Type B pancreatic cell (in vitro differentiated cells): ENCODE data around the gene EDC3. TPM values are rescaled to one million over a fixed set of nuclear protein-coding genes. Genes with fewer than 3 reads are reported as not detected.

Experiments used
- DNase-seq: peaks from one replicate; pipeline ENCODE4 v3.0.0; 2021; ENCODE audit warnings: mixed read lengths; ENCODE audit not compliant: unreplicated experiment; ENCODE audit errors: extremely low spot score
- H3K27ac Mint-ChIP-seq: 2 replicates; pipeline ENCODE4 v1.8.0; 2021; ENCODE audit warnings: mild to moderate bottlenecking, mixed read lengths
- H3K27me3 Mint-ChIP-seq: 2 replicates; pipeline ENCODE4 v1.8.0; 2021; ENCODE audit warnings: mixed read lengths
- H3K36me3 Mint-ChIP-seq: 2 replicates; pipeline ENCODE4 v1.8.0; 2021; ENCODE audit warnings: mixed read lengths
- H3K4me1 Mint-ChIP-seq: one replicate; pipeline ENCODE4 v1.8.0; 2021; ENCODE audit warnings: mixed read lengths; ENCODE audit not compliant: unreplicated experiment
- H3K4me3 Mint-ChIP-seq: 2 replicates; pipeline ENCODE4 v1.8.0; 2021; ENCODE audit warnings: mild to moderate bottlenecking, mixed read lengths
- H3K9me3 Mint-ChIP-seq: 2 replicates; pipeline ENCODE4 v1.8.0; 2021; ENCODE audit warnings: mixed read lengths
- CTCF ChIP-seq: fragments of 200-600 bp; sonication (generic); conservative IDR thresholded peaks from 2 replicates; pipeline ENCODE4 v1.5.0; 2021; ENCODE audit warnings: antibody characterized with exemption, mild to moderate bottlenecking
- total RNA-seq: library from RNA; stranded (reverse); gene quantifications from 2 replicates; pipeline ENCODE4 v1.2.1, GENCODE V29; 2021; ENCODE audit warnings: low replicate concordance

Gene EDC3
- total RNA-seq, 1 donor from 2014 or later, result 72.3 TPM

- Mint-ChIP-seq H3K4me3 (no peak overlapping the region), H3K9me3 (no peaks in the 10 kb centered on the region), H3K27ac (peak overlapping the region; percentile 36), H3K4me1 (peaks cover 15% of the 10 kb centered on the region), H3K27me3 (no peaks in the 10 kb centered on the region), H3K36me3 (peaks cover 40% of the 10 kb centered on the region)
- DNase-seq, result no peak
- TF ChIP-seq CTCF, result no peak
Measured at GRCh38 chr15:74636984-74637383, 58.8 kb downstream of the EDC3 start.

GRCh38 chr15:74635228-74635627 is 60.6 kb downstream of the EDC3 start:
- H3K36me3 Mint-ChIP-seq, result peaks cover 34% of the 10 kb centered on the region
- no peak for DNase-seq
- no peaks in the 10 kb centered on the region for H3K9me3 Mint-ChIP-seq
- peak; percentile 94 for TF ChIP-seq CTCF
- no peak overlapping the region for H3K27ac Mint-ChIP-seq
- peaks cover 5% of the 10 kb centered on the region for H3K4me1 Mint-ChIP-seq
- H3K4me3 Mint-ChIP-seq, result no peak overlapping the region
- H3K27me3 Mint-ChIP-seq, result no peaks in the 10 kb centered on the region

- Mint-ChIP-seq H3K27me3 (no peaks in the 10 kb centered on the region), H3K9me3 (no peaks in the 10 kb centered on the region), H3K36me3 (peaks cover 34% of the 10 kb centered on the region), H3K27ac (no peak overlapping the region), H3K4me3 (no peak overlapping the region), H3K4me1 (peaks cover 5% of the 10 kb centered on the region)
- no peak for DNase-seq
- TF ChIP-seq CTCF, result no peak
Measured at GRCh38 chr15:74633781-74634180, 62.0 kb downstream of the EDC3 start.

- no peaks in the 10 kb centered on the region for H3K9me3 Mint-ChIP-seq
- no peaks in the 10 kb centered on the region for H3K4me1 Mint-ChIP-seq
- H3K36me3 Mint-ChIP-seq, result peaks cover 31% of the 10 kb centered on the region
- peak overlapping the region; percentile 55 for H3K27ac Mint-ChIP-seq
- no peaks in the 10 kb centered on the region for H3K27me3 Mint-ChIP-seq
- no peak for DNase-seq
- H3K4me3 Mint-ChIP-seq, result no peak overlapping the region
- TF ChIP-seq CTCF, result no peak
Measured at GRCh38 chr15:74632601-74633000, 63.2 kb downstream of the EDC3 start.

- H3K9me3 Mint-ChIP-seq, result no peaks in the 10 kb centered on the region
- DNase-seq, result no peak
- H3K4me3 Mint-ChIP-seq, result no peak overlapping the region
- no peaks in the 10 kb centered on the region for H3K27me3 Mint-ChIP-seq
- TF ChIP-seq CTCF, result peak; percentile 90
- H3K27ac Mint-ChIP-seq, result peak overlapping the region; percentile 55
- peaks cover 31% of the 10 kb centered on the region for H3K36me3 Mint-ChIP-seq
- H3K4me1 Mint-ChIP-seq, result no peaks in the 10 kb centered on the region
Measured at GRCh38 chr15:74631935-74632560, 63.8 kb downstream of the EDC3 start.
